Parathyroid adenoma (tissue), 2 donors: ENCODE measurements around the gene PTPRJ.

Experiments
- H2AFZ ChIP-seq: fragments of 300-600 bp; sonication (generic); one replicate; pipeline ENCODE4 v1.7.0; 2017; ENCODE audit warnings: antibody characterized with exemption, mild to moderate bottlenecking
- H3K27ac ChIP-seq: fragments of 300-600 bp; sonication (generic); one replicate; pipeline ENCODE4 v1.7.0; 2017
- H3K27me3 ChIP-seq: fragments of 300-600 bp; sonication (generic); one replicate; pipeline ENCODE4 v1.7.0; 2017; ENCODE audit warnings: low read length; ENCODE audit not compliant: control insufficient read depth, insufficient read depth
- H3K36me3 ChIP-seq: fragments of 300-600 bp; sonication (generic); one replicate; pipeline ENCODE4 v1.7.0; 2017; ENCODE audit warnings: low read length; ENCODE audit not compliant: control insufficient read depth, insufficient read depth
- H3K4me1 ChIP-seq: fragments of 300-600 bp; sonication (generic); one replicate; pipeline ENCODE4 v1.7.0; 2017; ENCODE audit warnings: control low read depth
- H3K4me2 ChIP-seq: fragments of 300-600 bp; sonication (generic); one replicate; pipeline ENCODE4 v1.7.0; 2017; ENCODE audit warnings: low read length
- H3K4me3 ChIP-seq: fragments of 300-600 bp; sonication (generic); one replicate; pipeline ENCODE4 v1.7.0; 2017; ENCODE audit warnings: low read depth, low read length
- H3K79me2 ChIP-seq: fragments of 300-600 bp; sonication (generic); one replicate; pipeline ENCODE4 v1.7.0; 2017; ENCODE audit warnings: control low read depth
- H3K9ac ChIP-seq: fragments of 300-600 bp; sonication (generic); one replicate; pipeline ENCODE4 v1.7.0; 2017; ENCODE audit warnings: mild to moderate bottlenecking
- H3K9me3 ChIP-seq: fragments of 300-600 bp; sonication (generic); one replicate; pipeline ENCODE4 v1.7.0; 2017; ENCODE audit warnings: low read length; ENCODE audit not compliant: control insufficient read depth
- TF ChIP-seq, protein P1 (sequence below): fragments of 300-600 bp; sonication (generic); IDR thresholded peaks from one replicate; pipeline ENCODE4 v1.7.0; 2017; ENCODE audit warnings: antibody characterized with exemption, mild to moderate bottlenecking
- donor health status: primary hyperparathyroidism.

The PTPRJ gene

DNA sequence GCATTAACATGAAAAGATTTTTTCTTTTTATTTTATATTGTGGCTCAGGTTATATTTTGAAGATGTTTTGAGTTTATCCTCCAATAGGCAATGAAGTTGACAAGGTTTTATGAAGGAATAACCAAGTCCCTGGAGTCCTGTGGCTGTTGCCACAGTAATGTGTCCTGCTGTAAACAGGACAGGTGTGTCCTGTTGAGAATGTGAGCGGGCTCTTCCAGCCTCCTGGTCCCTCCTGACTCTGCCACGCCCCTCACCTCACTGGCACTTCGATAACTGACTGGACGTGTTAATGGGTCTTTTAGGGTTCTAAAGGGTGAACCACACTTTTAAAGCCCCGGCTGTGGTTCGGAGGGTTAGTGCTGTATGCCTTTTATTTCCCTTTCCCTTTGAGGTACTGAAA, 188.5 kb downstream of the PTPRJ start:
- Histone ChIP-seq H2AFZ (no peak overlapping the region), H3K27ac (no peak overlapping the region), H3K4me1 (no peaks in the 10 kb centered on the region), H3K4me3 (no peak overlapping the region), H3K9me3 (no peaks in the 10 kb centered on the region), H3K27me3 (no peaks in the 10 kb centered on the region), H3K79me2 (no peaks in the 10 kb centered on the region), H3K9ac (no peak overlapping the region), H3K36me3 (no peaks in the 10 kb centered on the region), H3K4me2 (no peak overlapping the region)
- TF ChIP-seq, protein P1, sequence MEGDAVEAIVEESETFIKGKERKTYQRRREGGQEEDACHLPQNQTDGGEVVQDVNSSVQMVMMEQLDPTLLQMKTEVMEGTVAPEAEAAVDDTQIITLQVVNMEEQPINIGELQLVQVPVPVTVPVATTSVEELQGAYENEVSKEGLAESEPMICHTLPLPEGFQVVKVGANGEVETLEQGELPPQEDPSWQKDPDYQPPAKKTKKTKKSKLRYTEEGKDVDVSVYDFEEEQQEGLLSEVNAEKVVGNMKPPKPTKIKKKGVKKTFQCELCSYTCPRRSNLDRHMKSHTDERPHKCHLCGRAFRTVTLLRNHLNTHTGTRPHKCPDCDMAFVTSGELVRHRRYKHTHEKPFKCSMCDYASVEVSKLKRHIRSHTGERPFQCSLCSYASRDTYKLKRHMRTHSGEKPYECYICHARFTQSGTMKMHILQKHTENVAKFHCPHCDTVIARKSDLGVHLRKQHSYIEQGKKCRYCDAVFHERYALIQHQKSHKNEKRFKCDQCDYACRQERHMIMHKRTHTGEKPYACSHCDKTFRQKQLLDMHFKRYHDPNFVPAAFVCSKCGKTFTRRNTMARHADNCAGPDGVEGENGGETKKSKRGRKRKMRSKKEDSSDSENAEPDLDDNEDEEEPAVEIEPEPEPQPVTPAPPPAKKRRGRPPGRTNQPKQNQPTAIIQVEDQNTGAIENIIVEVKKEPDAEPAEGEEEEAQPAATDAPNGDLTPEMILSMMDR: no peak

DNA sequence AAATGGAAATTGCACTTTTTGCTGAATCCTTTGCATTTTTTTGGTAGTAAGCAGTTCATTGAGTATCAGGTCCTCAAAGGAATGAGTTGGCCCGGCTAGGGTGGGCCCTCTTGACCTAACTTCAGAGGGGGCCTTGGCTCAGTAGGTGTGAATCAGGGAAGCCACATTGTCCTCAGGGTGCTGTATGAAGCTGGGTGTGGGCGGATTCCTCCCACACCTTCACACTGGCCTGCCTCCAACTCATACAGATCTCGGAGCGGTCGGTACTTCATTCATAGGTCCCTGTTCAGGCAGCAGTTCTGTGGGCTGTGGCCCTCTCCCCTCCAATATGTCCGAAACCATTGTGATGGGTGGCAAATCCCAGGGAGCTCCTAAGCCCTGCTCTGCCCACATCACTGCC, 188.9 kb downstream of the PTPRJ start:
- no peaks in the 10 kb centered on the region for H3K27me3 ChIP-seq
- no peaks in the 10 kb centered on the region for H3K79me2 ChIP-seq
- no peak overlapping the region for H2AFZ ChIP-seq
- H3K9ac ChIP-seq: no peak overlapping the region
- H3K4me2 ChIP-seq: no peak overlapping the region
- no peak overlapping the region for H3K27ac ChIP-seq
- no peak overlapping the region for H3K4me3 ChIP-seq
- H3K4me1 ChIP-seq: no peaks in the 10 kb centered on the region
- no peaks in the 10 kb centered on the region for H3K9me3 ChIP-seq
- H3K36me3 ChIP-seq: no peaks in the 10 kb centered on the region
- TF ChIP-seq, protein P1: no peak

DNA sequence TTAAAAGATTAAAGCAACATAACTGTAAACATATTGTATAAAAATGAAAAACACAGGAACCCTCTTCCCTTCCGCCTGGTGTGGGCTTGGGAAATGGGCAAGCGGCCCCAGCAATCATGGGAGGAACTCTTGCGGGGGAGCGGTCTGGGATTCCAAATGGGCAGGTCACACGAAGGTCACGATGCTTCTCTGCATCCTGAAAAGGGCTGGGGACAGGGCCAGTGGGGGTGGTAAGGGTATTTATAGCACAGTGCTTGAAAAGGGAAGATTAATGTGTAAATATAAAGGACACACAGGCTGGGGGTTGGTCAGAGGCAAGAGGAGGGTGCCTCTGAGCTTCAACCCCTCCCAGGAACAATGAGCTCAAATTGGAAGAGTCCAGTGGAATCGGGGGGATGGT, 189.4 kb downstream of the PTPRJ start:
- Histone ChIP-seq H2AFZ (no peak overlapping the region), H3K27ac (no peak overlapping the region), H3K4me1 (no peaks in the 10 kb centered on the region), H3K36me3 (no peaks in the 10 kb centered on the region), H3K27me3 (no peaks in the 10 kb centered on the region), H3K4me3 (no peak overlapping the region), H3K9me3 (no peaks in the 10 kb centered on the region), H3K4me2 (no peak overlapping the region), H3K79me2 (no peaks in the 10 kb centered on the region), H3K9ac (no peak overlapping the region)
- TF ChIP-seq, protein P1: no peak

DNA sequence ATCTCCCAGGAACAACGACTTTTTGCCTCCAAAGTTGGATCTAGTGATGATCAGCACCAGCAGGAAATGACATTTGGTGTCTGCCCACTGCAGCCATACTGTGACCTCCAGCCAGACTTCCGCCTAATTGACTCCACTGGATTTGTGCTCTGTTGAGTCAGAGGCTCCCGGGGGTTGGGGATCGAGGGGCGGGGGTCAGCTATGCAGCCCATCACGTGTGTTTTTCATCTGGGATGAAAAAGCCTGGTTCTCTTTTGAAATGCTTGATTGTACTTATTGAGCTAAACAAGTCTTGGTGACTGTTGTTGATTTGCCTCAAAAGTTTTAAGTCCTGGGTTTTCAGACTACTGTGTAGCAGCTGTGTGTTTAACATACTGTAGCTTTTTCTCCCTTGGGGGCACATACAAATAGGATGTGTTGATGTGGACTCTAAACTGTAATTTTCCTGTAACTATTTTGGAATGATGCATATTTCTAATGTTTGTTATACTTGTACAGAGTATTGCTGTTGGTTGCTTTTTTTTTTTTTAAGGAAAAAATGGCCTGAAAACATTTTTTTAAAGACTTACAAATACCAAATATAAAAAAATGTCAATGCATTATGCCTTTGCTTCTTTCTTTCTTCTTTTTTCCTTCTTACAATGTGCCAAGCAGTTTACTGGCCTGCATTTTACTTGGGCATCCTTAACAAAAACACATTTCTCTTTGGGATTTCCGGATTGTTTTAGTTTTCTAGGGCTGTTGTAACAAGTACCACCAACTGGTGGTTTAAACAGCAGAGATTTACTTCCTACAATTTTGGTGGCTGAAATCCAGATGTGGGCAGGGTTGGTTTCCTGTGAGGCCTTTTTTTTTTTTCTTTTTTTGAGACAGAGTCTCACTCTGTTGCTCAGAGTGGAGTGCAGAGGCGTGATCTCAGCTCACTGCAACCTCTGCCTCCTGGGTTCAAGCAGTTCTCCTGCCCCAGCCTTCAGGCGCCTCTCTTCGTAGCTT, 190.2 kb downstream of the PTPRJ start:
- Histone ChIP-seq H3K27me3 (no peaks in the 10 kb centered on the region), H3K9me3 (no peaks in the 10 kb centered on the region), H3K4me1 (no peaks in the 10 kb centered on the region), H3K9ac (no peak overlapping the region), H3K4me2 (no peak overlapping the region), H3K4me3 (no peak overlapping the region), H2AFZ (no peak overlapping the region), H3K79me2 (no peaks in the 10 kb centered on the region), H3K36me3 (no peaks in the 10 kb centered on the region), H3K27ac (no peak overlapping the region)
- TF ChIP-seq, protein P1: no peak
